ENCODE measurements around the gene ZNF138. TPM values are rescaled to one million over a fixed set of nuclear protein-coding genes. Genes with fewer than 3 reads are reported as not detected.
A peak's percentile ranks its signal among the peaks of the same experiment; 100 is the strongest.

ZNF138 gene
- total and polyA plus RNA-seq, 10 donors = 7.0 to 39.9 (median 12.8) TPM

GRCh38 chr7:64875658-64876406 is 81.6 kb downstream of the ZNF138 start:
- Histone ChIP-seq H3K4me1 (peaks cover 0 to 8% (median 2%) of the 10 kb centered on the region in 6 donors), H3K27ac (no peak overlapping the region), H3K36me3 (no peaks in the 10 kb centered on the region), H3K27me3 (replicated peaks in 1 of 7) (peaks cover 0 to 39% (median 0%) of the 10 kb centered on the region in 7 donors), H3K9me3 (peaks cover 0 to 80% (median 4%) of the 10 kb centered on the region in 8 donors), H3K4me3 (no peak overlapping the region)
- WGBS, 5 donors = 85 to 94% (median 89%) methylated on average over 23 of the region's 23 CpGs
- DNase-seq = no peak
- TF ChIP-seq POLR2AphosphoS5 (IDR thresholded peaks at IDR 0.05) (no peak), POLR2A (IDR thresholded peaks at IDR 0.05) (no peak), CTCF (IDR thresholded peaks at IDR 0.05 in 8 of 11, conservative IDR thresholded peaks at IDR 0.05 in 3 of 11) (no peak)
- intact Hi-C loops (cut with DNase I; ENCODE audit: low total_unique reads) = no loop called here

GRCh38 chr7:64876792-64877713 is 82.8 kb downstream of the ZNF138 start:
- 22 to 40% (median 24%) methylated on average over 20 to 39 of the region's 39 CpGs for WGBS, 5 donors

GRCh38 chr7:64877714-64878610 is 83.7 kb downstream of the ZNF138 start:
- H3K36me3 ChIP-seq = no peaks in the 10 kb centered on the region
- no peak for TF ChIP-seq POLR2A (IDR thresholded peaks at IDR 0.05)
- TF ChIP-seq CTCF (IDR thresholded peaks at IDR 0.05 in 8 of 11, conservative IDR thresholded peaks at IDR 0.05 in 3 of 11) = no peak
- TF ChIP-seq POLR2AphosphoS5 (IDR thresholded peaks at IDR 0.05) = no peak
- H3K9me3 ChIP-seq = peaks cover 0 to 83% (median 9%) of the 10 kb centered on the region in 8 donors
- peak overlapping the region in 4 of 8 donors; percentile 1 to 56 (median 20) for H3K4me3 ChIP-seq
- DNase-seq = no peak
- peaks cover 0 to 60% (median 12%) of the 10 kb centered on the region in 7 donors for H3K27me3 ChIP-seq (replicated peaks in 1 of 7)
- intact Hi-C loops (cut with DNase I; ENCODE audit: low total_unique reads) = no loop called here
- WGBS, 5 donors = 72 to 86% (median 75%) methylated on average over 28 to 34 of the region's 34 CpGs
- peaks cover 0 to 20% (median 2%) of the 10 kb centered on the region in 6 donors for H3K4me1 ChIP-seq
- H3K27ac ChIP-seq = no peak overlapping the region

More at GRCh38 chr7:64876792-64877713, 82.8 kb downstream of the ZNF138 start:
- no peaks in the 10 kb centered on the region for H3K36me3 ChIP-seq
- H3K4me1 ChIP-seq = peaks cover 0 to 11% (median 2%) of the 10 kb centered on the region in 6 donors
- H3K27me3 ChIP-seq (replicated peaks in 1 of 7) = peaks cover 0 to 51% (median 3%) of the 10 kb centered on the region in 7 donors
- no peak for TF ChIP-seq POLR2AphosphoS5 (IDR thresholded peaks at IDR 0.05)
- TF ChIP-seq POLR2A (IDR thresholded peaks at IDR 0.05) = no peak
- no peak for TF ChIP-seq CTCF (IDR thresholded peaks at IDR 0.05 in 8 of 11, conservative IDR thresholded peaks at IDR 0.05 in 3 of 11)
- peak; percentile 84 for DNase-seq
- H3K4me3 ChIP-seq = peak overlapping the region in 4 of 8 donors; percentile 1 to 56 (median 20)
- no peak overlapping the region for H3K27ac ChIP-seq
- peaks cover 0 to 83% (median 4%) of the 10 kb centered on the region in 8 donors for H3K9me3 ChIP-seq
- intact Hi-C loops (cut with DNase I; ENCODE audit: low total_unique reads) = no loop called here

Measured in spleen (tissue), 11 donors.